DOHH2 (cell line): ENCODE data around the gene ALPI.

Experiments
- EZH2phosphoT487 ChIP-seq: fragments of 200-600 bp; sonication (generic); IDR thresholded peaks from 2 replicates; pipeline ENCODE4 v1.6.1; 2017; ENCODE audit warnings: borderline replicate concordance, mild to moderate bottlenecking, antibody characterized with exemption, low read length, moderate library complexity, mixed read lengths
- TF ChIP-seq, protein P1 (sequence below): fragments of 200-600 bp; sonication (generic); IDR thresholded peaks from one replicate; pipeline ENCODE4 v1.5.1; 2014; ENCODE audit warnings: antibody characterized with exemption, mild to moderate bottlenecking, low read depth, low read length; ENCODE audit not compliant: poor library complexity, severe bottlenecking

DNA sequence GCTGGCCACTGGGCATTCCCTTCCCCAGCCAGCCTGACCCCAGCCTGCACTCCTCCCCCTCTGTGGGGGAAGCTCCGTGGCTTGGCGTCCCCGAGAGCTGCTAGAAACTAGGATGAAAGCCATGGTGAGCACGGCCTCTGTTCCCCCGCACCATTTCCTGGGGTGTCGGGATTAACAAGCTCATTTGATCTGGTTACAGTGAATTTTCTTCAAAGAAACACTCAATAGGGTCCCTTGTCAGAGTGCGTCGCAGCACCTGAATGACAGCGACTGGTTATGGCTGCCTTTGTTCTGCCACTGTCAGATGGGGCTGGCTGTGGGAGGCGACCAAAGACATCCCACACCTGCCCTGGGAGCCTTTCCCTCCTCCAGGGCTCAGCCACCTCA lies 7.7 kb upstream of the ALPI start:
- TF ChIP-seq, protein P1, sequence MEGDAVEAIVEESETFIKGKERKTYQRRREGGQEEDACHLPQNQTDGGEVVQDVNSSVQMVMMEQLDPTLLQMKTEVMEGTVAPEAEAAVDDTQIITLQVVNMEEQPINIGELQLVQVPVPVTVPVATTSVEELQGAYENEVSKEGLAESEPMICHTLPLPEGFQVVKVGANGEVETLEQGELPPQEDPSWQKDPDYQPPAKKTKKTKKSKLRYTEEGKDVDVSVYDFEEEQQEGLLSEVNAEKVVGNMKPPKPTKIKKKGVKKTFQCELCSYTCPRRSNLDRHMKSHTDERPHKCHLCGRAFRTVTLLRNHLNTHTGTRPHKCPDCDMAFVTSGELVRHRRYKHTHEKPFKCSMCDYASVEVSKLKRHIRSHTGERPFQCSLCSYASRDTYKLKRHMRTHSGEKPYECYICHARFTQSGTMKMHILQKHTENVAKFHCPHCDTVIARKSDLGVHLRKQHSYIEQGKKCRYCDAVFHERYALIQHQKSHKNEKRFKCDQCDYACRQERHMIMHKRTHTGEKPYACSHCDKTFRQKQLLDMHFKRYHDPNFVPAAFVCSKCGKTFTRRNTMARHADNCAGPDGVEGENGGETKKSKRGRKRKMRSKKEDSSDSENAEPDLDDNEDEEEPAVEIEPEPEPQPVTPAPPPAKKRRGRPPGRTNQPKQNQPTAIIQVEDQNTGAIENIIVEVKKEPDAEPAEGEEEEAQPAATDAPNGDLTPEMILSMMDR, result no peak
- no peak for TF ChIP-seq EZH2phosphoT487
